Mesothelial cell of epicardium (in vitro differentiated cells): Measurements from ENCODE around the gene ARHGEF7. TPM values are rescaled to one million over a fixed set of nuclear protein-coding genes. Genes with fewer than 3 reads are reported as not detected.

Source experiments
- DNase-seq, 2 experiments: peaks; one replicate each; pipeline ENCODE4 v3.0.0; 2021; ENCODE audit warnings: low spot score in 2 of 2; ENCODE audit not compliant: unreplicated experiment in 2 of 2
- H3K27ac Mint-ChIP-seq: 2 replicates; pipeline ENCODE4 v1.8.0; 2021; ENCODE audit warnings: mixed read lengths
- H3K27me3 Mint-ChIP-seq: 2 replicates; pipeline ENCODE4 v1.8.0; 2021; ENCODE audit warnings: low read depth, mixed read lengths
- H3K36me3 Mint-ChIP-seq: 2 replicates; pipeline ENCODE4 v1.8.0; 2021; ENCODE audit warnings: mixed read lengths
- H3K4me1 Mint-ChIP-seq: 2 replicates; pipeline ENCODE4 v1.8.0; 2021; ENCODE audit warnings: mixed read lengths
- H3K4me3 Mint-ChIP-seq: 2 replicates; pipeline ENCODE4 v1.8.0; 2021; ENCODE audit warnings: mild to moderate bottlenecking, moderate library complexity, mixed read lengths
- H3K9me3 Mint-ChIP-seq: 2 replicates; pipeline ENCODE4 v1.8.0; 2021; ENCODE audit warnings: mixed read lengths
- total RNA-seq: library from RNA; stranded (reverse); gene quantifications from 3 replicates; pipeline ENCODE4 v1.2.1, GENCODE V29; 2021
- TF ChIP-seq, protein P1 (sequence below): fragments of 200-600 bp; sonication (generic); IDR thresholded peaks from one replicate; pipeline ENCODE4 v1.5.0; 2021; ENCODE audit warnings: antibody characterized with exemption; ENCODE audit not compliant: unreplicated experiment

Gene ARHGEF7
- total RNA-seq, 1 donor from 2014 or later = 95.9 TPM

DNA sequence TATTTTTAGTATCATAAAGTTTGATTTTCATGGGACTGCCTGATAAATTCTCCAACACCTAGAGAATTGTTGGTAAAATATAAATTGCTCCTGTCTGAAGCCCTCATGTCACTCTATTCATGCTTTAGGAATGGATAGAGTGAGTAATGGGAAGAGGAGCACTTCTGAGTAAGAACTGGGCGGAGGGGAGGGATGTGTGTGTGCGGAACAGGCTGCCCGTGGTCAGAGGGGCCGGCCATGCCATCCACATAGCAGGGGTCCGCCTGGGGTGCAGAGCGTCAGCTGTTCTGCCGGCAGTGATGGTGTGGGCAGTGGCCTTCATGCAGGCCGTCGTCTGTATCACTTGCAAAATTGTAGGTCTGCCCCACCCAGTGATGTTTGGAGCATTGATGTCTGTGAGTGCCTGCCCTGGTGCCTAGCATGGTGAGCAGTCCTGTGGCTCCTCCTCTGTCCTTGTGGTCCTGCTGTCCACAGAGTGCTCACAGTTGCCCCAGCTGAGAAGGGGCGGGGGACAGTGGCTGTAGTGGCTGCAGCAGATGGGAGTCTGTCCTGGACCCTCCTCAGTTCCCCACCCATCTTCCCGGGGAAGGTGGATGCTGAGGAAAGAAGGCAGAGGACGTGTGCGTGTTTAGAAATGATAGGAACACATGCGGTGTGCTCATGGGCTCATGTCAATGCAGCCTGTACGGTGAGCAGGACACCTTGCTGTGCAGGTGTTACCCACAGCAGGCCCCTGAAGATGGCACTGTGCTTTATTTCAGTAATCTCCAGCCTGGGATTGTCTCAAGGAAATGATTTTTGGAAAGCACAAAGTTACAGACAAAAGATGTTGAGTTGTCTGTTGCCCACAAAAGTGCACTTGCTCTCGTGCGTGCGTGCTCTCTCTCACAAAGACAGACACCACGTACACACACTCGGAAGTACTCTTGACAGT lies 155.9 kb downstream of the ARHGEF7 start:
- Mint-ChIP-seq H3K9me3 (no peaks in the 10 kb centered on the region), H3K27ac (no peak overlapping the region), H3K4me3 (no peak overlapping the region), H3K4me1 (no peaks in the 10 kb centered on the region), H3K27me3 (no peaks in the 10 kb centered on the region), H3K36me3 (peaks cover 30% of the 10 kb centered on the region)
- TF ChIP-seq, protein P1, sequence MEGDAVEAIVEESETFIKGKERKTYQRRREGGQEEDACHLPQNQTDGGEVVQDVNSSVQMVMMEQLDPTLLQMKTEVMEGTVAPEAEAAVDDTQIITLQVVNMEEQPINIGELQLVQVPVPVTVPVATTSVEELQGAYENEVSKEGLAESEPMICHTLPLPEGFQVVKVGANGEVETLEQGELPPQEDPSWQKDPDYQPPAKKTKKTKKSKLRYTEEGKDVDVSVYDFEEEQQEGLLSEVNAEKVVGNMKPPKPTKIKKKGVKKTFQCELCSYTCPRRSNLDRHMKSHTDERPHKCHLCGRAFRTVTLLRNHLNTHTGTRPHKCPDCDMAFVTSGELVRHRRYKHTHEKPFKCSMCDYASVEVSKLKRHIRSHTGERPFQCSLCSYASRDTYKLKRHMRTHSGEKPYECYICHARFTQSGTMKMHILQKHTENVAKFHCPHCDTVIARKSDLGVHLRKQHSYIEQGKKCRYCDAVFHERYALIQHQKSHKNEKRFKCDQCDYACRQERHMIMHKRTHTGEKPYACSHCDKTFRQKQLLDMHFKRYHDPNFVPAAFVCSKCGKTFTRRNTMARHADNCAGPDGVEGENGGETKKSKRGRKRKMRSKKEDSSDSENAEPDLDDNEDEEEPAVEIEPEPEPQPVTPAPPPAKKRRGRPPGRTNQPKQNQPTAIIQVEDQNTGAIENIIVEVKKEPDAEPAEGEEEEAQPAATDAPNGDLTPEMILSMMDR = no peak
- DNase-seq = no peak

DNA sequence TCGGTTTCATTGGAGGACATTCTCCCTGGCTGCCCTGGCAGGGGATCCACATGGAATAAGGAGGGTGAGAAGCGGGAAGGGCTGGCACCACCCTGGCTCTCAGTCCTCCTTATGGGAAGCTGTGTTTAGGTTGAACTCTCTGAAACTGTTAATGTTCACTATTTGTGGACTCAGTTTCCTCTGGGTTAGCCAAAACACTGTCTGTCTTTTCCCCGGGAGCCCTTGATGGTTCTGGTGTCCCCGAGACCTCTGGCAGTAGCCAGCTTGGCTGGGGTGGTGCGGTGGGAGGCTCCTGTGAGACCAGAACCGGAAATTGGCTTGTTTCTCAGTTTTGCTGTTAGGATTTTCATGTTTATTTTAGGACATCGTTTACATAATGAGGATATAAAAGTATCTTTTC lies 157.0 kb downstream of the ARHGEF7 start:
- H3K4me3 Mint-ChIP-seq = no peak overlapping the region
- H3K27me3 Mint-ChIP-seq = no peaks in the 10 kb centered on the region
- no peak overlapping the region for H3K27ac Mint-ChIP-seq
- H3K36me3 Mint-ChIP-seq = peaks cover 28% of the 10 kb centered on the region
- no peaks in the 10 kb centered on the region for H3K4me1 Mint-ChIP-seq
- TF ChIP-seq, protein P1 = no peak
- DNase-seq = no peak
- H3K9me3 Mint-ChIP-seq = no peaks in the 10 kb centered on the region

DNA sequence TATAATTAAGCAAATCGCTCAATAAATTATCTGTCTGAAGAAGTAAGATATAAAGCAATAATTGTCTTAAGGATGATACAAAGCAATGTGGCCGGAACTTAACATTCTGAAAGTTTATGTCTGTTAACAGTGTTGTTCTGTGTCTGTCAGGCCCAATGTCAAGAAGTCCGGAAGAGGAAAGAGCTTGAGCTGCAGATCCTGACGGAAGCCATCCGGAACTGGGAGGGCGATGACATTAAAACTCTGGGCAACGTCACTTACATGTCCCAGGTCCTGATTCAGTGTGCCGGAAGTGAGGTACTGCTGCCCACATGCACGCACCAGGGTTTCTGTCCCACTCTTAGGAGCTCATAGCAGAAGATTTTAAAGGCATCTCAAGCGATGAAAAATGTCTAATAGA lies 160.3 kb downstream of the ARHGEF7 start:
- Mint-ChIP-seq H3K27ac (no peak overlapping the region), H3K4me1 (no peaks in the 10 kb centered on the region), H3K9me3 (no peaks in the 10 kb centered on the region), H3K36me3 (peaks cover 22% of the 10 kb centered on the region), H3K4me3 (no peak overlapping the region), H3K27me3 (no peaks in the 10 kb centered on the region)
- DNase-seq = no peak
- TF ChIP-seq, protein P1 = no peak

DNA sequence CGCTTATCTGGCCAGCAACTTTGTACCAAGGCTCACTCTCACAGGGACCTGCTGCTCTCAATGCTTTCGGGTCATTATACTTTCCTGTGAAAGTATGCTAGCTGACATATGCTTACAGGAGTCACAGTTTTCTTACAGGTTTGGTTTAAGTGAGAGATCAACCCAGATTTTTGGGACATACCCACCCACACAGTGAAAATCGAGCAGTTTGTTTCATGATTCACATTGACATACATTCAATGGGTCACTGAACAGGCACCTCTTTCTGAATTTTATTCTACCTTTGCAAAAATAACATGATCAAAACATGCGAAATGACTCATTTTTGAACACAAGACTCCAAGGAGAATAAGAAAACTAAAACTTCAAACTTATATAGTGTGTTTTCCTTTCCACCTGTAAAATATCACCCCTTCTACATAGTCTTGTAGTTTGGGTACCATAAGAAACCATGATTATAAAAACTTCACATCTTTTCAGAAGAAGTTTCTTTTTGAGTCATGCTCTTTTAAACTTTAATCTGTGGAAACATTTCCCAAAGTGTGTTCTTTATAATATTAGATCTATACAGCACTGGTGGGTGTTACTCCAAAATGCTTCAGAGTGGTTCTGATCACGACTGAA lies 161.0 kb downstream of the ARHGEF7 start:
- Mint-ChIP-seq H3K4me3 (no peak overlapping the region), H3K27ac (no peak overlapping the region), H3K4me1 (peaks cover under 1% of the 10 kb centered on the region), H3K36me3 (peaks cover 24% of the 10 kb centered on the region), H3K9me3 (no peaks in the 10 kb centered on the region), H3K27me3 (no peaks in the 10 kb centered on the region)
- no peak for DNase-seq
- TF ChIP-seq, protein P1 = no peak

DNA sequence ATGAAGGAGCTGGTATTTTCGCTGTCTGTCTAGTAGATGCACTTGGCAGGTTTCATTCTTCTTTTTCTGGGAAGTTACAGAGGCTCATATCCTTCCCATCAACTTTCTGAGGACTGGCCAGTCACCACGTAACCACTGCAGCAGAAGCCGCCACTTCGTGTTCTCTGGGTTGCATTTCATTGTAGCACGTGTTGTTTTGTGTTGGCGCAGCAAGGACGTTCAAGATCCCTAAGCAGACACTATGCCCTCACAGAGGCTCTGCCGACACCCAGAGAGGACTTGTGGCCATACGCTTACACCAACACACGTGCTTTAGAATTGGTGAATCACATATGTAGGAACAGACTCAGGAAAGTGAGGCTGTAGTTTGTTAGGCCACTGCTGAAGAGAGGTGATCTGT lies 163.1 kb downstream of the ARHGEF7 start:
- H3K4me1 Mint-ChIP-seq = peaks cover 14% of the 10 kb centered on the region
- TF ChIP-seq, protein P1 = no peak
- H3K4me3 Mint-ChIP-seq = no peak overlapping the region
- peaks cover 25% of the 10 kb centered on the region for H3K36me3 Mint-ChIP-seq
- no peak for DNase-seq
- no peaks in the 10 kb centered on the region for H3K27me3 Mint-ChIP-seq
- no peaks in the 10 kb centered on the region for H3K9me3 Mint-ChIP-seq
- no peak overlapping the region for H3K27ac Mint-ChIP-seq
